GM12864 (cell line): Measurements from ENCODE around the gene ARPC4.

ENCODE experiments used
- DNase-seq: peaks from one replicate; pipeline ENCODE4 v3.0.0-alpha.2; 2011; ENCODE audit warnings: low read depth
- H3K4me3 ChIP-seq: 2 replicates; pipeline ENCODE4 v1.5.1; 2011; ENCODE audit warnings: mild to moderate bottlenecking, low read depth, low read length, control low read depth
- CTCF ChIP-seq: IDR thresholded peaks from 2 replicates; pipeline ENCODE4 v1.5.1; 2011; ENCODE audit warnings: low read depth, mild to moderate bottlenecking, moderate library complexity, low read length, control low read depth, inconsistent platforms; ENCODE audit errors: missing control alignments

Gene ARPC4

GRCh38 chr3:9780458-9780812, 12.4 kb upstream of the ARPC4 start:
- TF ChIP-seq CTCF, result no peak
- DNase-seq, result no peak
- no peak overlapping the region for H3K4me3 ChIP-seq

DNA sequence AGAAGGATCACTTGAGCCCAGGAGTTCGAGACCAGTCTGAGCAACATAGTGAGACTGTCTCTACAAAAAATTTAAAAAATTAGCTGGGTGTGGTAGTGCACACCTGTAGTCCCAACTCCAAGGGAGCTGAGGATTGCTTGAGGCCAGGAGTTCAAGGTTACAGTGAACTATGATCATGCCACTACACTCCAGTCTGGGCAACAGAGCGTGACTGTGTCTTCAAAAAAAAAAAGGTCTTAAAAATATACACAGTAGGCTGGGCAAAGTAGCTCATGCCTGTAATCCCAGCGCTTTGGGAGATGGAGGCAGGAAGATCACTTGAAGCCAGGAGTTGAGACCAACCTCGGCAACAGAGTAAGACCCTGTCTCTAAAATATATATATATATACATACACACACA, 12.0 kb upstream of the ARPC4 start:
- no peak for TF ChIP-seq CTCF
- no peak for DNase-seq
- H3K4me3 ChIP-seq, result no peak overlapping the region

- no peak for DNase-seq
- TF ChIP-seq CTCF, result no peak
- H3K4me3 ChIP-seq, result no peak overlapping the region
Observed at GRCh38 chr3:9781551-9781950, 11.3 kb upstream of the ARPC4 start.

DNA sequence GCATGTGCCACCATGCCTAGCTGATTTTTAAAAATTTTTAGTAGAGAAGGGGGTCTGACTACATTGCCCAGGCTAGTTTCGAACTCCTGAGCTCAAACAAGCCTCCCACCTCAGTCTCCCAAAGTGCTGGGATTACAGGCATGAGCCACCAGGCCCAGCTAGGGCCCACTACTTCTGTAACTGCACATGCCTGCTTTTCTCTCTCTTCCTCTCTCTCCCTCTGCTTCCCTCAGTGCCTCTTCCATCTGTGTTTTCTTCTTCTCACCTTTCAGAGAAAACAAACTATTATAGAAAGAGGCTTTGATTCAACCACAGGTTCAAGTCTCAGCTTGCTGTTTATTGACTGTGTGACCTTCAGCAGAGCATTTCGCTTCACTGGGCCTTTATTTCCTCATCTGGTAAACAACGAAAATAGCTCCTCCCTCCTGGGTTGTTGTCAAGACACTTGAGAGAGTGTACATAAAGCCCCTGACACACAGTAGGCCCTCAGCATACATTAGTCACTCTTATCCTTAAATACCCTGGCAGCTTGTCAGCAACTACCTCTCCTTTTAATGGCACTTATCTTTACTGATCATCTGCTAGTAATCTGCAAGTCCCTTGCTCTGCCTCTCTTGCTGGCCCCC, 10.8 kb upstream of the ARPC4 start:
- no peak overlapping the region for H3K4me3 ChIP-seq
- TF ChIP-seq CTCF, result no peak
- no peak for DNase-seq

- no peak overlapping the region for H3K4me3 ChIP-seq
- no peak for DNase-seq
- TF ChIP-seq CTCF, result peak; percentile 26
Observed at GRCh38 chr3:9782770-9783169, 10.1 kb upstream of the ARPC4 start.

DNA sequence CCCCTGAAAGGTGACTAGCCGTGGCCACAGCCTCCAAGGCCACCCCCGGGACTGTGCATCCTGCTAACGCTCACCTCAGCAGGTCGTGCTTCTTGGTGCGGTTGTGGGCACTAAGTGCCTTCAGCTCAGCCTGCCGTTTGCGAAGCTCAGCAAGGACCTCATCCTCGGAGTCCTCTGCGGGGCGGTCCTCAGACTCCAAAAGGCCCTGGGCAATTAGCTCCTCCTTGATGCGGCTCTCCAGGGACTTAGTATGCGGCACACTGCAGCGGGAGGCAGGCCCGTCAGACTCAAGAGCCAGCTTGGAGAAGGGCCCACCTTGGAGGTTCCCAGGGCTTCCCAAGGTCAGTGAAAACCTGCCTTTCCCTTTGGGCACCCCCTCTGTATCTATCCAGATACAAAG, 8.9 kb upstream of the ARPC4 start:
- DNase-seq, result no peak
- no peak for TF ChIP-seq CTCF
- H3K4me3 ChIP-seq, result no peak overlapping the region

GRCh38 chr3:9784965-9785364, 7.9 kb upstream of the ARPC4 start:
- no peak overlapping the region for H3K4me3 ChIP-seq
- DNase-seq, result no peak
- TF ChIP-seq CTCF, result no peak
